ENCODE data around the gene PTGDR.
A peak's percentile ranks its signal among the peaks of the same experiment; 100 is the strongest.

PTGDR gene

DNA sequence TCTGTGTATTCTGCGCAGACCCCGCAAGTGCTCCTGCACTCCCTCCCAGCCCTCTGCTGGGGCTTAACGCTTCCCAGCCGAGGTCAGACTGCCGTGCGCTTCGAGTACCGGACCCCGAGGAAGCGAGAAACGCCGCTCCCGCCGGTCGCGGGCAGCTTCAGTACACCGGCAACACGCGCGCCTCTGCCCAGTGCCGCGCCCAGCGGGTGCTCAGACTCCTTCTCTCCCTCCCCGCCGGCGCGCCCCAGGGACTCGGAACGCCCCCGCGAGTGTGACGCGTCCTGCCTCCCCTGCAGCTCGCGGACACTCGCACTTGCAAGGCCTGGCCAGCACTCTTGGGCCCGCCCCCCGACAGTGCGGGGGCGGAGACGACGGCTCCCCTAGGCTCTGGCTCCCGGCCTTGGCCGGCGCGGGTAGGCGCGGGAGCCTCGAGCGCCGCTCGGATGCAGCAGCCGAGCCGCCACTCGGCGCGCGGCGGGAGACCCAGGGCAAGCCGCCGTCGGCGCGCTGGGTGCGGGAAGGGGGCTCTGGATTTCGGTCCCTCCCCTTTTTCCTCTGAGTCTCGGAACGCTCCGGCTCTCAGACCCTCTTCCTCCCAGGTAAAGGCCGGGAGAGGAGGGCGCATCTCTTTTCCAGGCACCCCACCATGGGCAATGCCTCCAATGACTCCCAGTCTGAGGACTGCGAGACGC is 46.6 kb downstream of the PTGDR start, which contains the start of gene PTGER2:
TSS of gene PTGER2 (plus strand) at position 410 of the 692 bp plus-strand sequence. CDS start at position 647, 237 bp downstream.
- peak; percentile 86 for DNase-seq

DNA sequence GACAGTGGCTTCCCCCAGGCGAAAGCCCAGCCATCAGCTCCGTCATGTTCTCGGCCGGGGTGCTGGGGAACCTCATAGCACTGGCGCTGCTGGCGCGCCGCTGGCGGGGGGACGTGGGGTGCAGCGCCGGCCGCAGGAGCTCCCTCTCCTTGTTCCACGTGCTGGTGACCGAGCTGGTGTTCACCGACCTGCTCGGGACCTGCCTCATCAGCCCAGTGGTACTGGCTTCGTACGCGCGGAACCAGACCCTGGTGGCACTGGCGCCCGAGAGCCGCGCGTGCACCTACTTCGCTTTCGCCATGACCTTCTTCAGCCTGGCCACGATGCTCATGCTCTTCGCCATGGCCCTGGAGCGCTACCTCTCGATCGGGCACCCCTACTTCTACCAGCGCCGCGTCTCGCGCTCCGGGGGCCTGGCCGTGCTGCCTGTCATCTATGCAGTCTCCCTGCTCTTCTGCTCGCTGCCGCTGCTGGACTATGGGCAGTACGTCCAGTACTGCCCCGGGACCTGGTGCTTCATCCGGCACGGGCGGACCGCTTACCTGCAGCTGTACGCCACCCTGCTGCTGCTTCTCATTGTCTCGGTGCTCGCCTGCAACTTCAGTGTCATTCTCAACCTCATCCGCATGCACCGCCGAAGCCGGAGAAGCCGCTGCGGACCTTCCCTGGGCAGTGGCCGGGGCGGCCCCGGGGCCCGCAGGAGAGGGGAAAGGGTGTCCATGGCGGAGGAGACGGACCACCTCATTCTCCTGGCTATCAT is 47.3 kb downstream of the PTGDR start:
- DNase-seq: peak; percentile 52

- peak; percentile 50 for DNase-seq
These were observed 47.8 kb downstream of the PTGDR start for GRCh38 chr14:52315355-52315718.

GRCh38 chr14:52318062-52318461 is 50.6 kb downstream of the PTGDR start:
- DNase-seq: no peak

GRCh38 chr14:52318826-52319645 is 51.5 kb downstream of the PTGDR start:
- no peak for DNase-seq

GRCh38 chr14:52319919-52320318 is 52.4 kb downstream of the PTGDR start:
- no peak for DNase-seq

- peak; percentile 43 for DNase-seq
These were observed 57.6 kb downstream of the PTGDR start for GRCh38 chr14:52325126-52325525.

- no peak for DNase-seq
These were observed 58.1 kb downstream of the PTGDR start for GRCh38 chr14:52325630-52326029.

Data from activated naive CD4-positive, alpha-beta T cell treated with Interleukin-2 at 50 U/mL for 16 hours (primary cell).